ENCODE data around the gene CD3G. TPM values are rescaled to one million over a fixed set of nuclear protein-coding genes. Genes with fewer than 3 reads are reported as not detected.
"Not testable (repeated sequence)": the region's sequence is repeated elsewhere in the genome, so short reads cannot be mapped to it uniquely, and the experiment has no call there.

The CD3G gene
- not detected for polyA plus RNA-seq (2013, experiment 1 of 2; ENCODE audit: insufficient read length)
- not detected for polyA plus RNA-seq (2013, experiment 2 of 2; ENCODE audit: insufficient read length)

GRCh38 chr11:118343981-118344515 lies at the start of gene CD3G:
Gene CD3G (plus strand): TSS chr11:118344344. CDS start chr11:118344424, 80 bp downstream.
- no peak for DNase-seq

DNA sequence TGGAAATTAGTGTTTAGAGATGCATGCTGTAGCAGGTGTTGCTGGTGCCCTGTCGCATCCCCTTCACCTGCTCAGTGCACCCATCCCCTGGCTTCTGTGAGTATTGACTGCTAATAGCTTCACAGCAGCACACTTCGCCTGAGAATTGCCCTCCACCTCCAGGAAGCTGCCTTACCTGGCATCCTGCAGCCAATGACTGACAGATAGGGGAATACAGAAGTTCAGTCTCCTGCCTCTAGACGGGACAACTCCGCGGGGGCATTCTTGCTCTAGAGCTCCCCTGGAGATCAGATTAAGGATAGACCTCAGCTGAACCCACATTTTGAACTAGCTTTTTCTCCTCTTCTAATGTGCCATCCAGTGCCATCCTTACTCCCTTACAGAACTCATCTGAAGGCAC lies 48.9 kb upstream of the CD3G start:
- DNase-seq, result no peak

DNA sequence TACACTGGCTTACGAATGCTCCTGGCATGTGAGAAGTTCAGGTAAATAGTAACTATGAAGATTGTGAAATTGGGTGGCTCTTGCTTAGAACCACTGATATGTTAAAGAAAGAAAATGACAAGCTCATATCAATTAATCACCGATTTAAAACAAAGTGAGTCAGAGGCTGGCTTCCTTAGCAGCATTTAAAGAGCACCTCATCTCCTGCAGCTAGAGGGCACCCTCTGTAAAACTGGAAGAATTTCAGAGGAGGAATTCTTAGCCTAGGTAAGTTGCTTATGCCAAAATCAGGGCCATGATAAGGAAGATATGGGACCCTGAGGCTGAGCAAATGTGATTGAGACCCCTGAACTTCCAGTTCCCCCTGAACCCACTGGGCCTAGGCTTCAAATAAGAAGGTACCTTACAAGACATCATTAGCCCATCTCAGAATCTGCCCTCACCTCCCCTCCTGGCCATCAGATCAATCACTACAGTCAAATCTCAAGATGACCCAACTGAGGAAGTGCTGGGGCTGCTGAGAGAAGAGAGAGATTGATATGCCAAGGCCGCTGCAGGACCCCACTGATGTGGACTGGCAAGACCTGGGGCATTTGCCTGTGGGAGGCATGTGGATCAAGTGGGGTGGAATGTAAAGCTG lies 48.2 kb upstream of the CD3G start:
- DNase-seq, result peak; percentile 11

GRCh38 chr11:118301600-118302195 lies 42.4 kb upstream of the CD3G start:
- no peak for DNase-seq

DNA sequence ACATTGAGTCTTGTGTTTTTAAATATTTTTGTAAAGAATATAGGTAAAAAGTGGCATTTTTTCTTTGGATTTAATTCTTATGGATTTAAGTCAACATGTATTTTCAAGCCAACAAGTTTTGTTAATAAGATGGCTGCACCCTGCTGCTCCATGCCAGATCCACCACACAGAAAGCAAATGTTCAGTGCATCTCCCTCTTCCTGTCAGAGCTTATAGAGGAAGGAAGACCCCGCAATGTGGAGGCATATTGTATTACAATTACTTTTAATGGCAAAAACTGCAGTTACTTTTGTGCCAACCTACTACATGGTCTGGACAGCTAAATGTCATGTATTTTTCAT lies 39.9 kb upstream of the CD3G start:
- DNase-seq, result no peak

GRCh38 chr11:118304568-118305248 lies 39.4 kb upstream of the CD3G start, which contains the start of gene CD3E:
Gene CD3E (plus strand): TSS chr11:118304730. CDS start chr11:118304953, 223 bp downstream.
- no peak for DNase-seq

- no peak for DNase-seq
These were observed 38.4 kb upstream of the CD3G start for GRCh38 chr11:118305726-118306125.

- DNase-seq, result no peak
These were observed 37.6 kb upstream of the CD3G start for GRCh38 chr11:118306556-118306955.

DNA sequence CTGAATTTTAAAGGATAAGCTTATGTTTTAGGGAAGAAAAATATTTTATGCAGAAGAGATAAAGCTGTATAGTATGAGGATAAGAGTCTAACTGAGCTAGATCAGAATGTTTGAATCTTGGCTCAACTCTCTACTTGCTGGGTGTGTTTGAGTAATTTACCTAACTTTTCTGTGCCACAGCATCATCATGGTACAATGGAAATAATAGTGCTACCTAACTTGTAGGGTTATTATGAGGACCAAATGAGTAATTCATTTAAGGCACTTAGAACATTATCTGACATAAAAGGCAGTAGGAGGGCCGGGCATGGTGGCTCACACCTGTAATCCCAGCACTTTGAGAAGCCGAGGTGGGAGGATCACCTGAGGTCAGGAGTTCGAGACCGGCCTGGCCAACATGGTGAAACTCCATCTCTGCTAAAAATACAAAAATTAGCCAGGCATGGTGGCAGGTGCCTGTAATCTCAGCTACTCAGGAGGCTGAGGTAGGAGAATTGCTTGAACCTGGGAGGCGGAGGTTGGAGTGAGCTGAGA lies 35.1 kb upstream of the CD3G start:
- not testable (repeated sequence) for DNase-seq

DNA sequence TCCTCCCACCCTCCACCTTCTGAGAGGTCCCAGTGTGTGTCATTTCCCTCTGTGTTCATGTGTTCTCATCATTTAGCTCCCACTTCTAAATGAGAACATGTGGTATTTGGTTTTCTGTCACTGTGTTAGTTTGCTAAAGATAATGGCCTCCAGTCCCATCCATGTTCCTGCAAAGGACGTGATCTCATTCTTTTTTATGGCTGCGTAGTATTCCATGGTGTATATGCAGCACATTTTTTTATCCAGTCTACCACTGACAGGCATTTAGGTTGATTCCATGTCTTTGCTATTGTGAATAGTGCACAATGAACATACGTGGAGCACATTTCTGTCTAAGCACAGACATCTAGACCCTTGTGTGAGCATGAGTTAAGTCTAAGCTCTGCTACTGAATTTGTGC lies 33.9 kb upstream of the CD3G start:
- no peak for DNase-seq

DNA sequence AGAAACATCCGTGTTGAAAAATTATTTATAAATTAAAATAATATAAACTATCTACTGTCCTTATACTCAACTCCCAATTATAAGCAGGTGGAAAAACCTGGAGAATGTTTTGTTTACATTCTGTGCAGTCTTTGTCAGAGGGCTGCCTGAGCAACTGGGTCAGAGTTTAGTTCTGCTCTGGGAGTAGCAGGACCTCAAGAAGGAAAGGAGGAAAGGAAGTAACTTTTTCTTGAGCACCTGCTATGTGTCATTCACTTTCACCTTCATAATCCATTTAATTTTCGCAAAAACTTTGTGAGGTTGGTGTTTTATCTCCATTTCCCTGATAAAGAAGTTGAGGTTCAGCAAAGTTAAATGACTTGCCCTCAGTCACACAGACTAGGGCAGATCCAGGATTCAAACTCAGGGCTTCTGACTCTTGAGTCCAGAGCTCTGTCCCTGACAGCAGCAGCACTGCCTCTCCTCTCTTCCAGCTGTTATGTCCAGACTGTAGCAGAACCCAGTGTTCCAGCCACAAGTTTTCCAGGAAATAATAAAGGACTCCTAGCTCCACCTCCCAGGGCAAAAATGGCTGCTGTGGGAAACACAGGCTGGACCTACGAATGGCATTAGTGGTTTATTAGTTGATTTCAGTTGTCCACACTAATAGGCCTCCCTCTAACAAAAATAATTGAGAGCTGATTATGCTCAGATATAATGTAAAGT lies 33.2 kb upstream of the CD3G start:
- no peak for DNase-seq

DNA sequence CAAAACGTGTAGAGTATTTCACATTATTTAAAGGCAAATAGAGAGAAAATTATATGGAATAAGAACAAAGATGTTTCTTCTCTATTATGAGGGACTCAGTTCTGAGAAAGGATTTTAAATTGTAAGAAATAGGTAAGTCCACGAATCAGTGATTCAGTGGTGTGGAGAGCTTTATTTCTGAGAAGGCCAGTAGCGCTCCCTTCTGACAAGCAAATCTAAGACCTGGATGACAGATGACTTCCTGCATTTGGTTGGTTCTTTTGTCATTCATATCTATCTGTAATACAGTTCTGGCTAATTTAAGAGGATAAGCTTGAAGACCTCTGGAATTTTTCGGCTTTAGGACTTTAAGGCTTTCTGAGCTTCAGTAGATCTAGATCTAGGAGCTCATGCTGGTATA lies 32.6 kb upstream of the CD3G start:
- no peak for DNase-seq

DNA sequence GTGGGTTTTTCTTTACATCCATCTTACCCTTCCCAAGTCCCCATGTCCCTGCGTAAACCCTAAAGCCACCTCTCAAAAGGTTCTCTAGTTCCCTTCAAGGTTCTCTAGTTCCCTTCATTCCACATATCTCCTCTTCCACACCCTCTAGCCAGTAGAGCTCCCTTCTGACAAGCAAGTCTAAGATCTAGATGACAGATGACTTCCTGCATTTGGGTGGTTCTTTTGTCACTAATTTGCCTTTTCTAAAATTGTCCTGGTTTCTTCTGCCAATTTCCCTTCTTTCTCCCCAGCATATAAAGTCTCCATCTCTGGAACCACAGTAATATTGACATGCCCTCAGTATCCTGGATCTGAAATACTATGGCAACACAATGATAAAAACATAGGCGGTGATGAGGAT lies 31.8 kb upstream of the CD3G start:
- DNase-seq, result no peak

GRCh38 chr11:118313242-118313641 lies 30.9 kb upstream of the CD3G start:
- no peak for DNase-seq

DNA sequence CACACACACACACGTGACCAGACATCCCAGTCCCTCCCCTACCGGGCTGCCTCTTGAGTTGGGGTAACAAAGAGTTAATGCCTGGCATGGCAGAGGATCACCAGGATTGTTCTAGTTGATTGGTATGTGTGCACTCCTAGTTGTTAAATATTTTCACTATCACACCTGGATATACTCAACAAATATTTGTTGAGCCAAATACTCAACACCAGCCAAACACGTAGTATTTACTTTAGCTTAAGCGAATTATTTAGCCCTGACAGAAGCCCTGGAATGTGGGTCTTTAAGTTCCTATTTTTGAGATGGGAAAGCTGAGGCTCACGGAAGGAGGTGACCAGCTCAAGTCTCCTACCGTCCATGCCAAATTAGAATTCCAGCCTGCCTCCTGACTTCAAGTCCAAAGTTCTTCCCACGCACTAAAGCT lies 29.1 kb upstream of the CD3G start:
- DNase-seq, result no peak

GRCh38 chr11:118318124-118318523 lies 26.0 kb upstream of the CD3G start:
- DNase-seq, result no peak

- DNase-seq, result no peak
These were observed 25.4 kb upstream of the CD3G start for GRCh38 chr11:118318581-118319336.

- no peak for DNase-seq
These were observed 24.8 kb upstream of the CD3G start for GRCh38 chr11:118319337-118319707.

- no peak for DNase-seq
These were observed 23.6 kb upstream of the CD3G start for GRCh38 chr11:118320515-118320914.

GRCh38 chr11:118321386-118322082 lies 22.6 kb upstream of the CD3G start:
- no peak for DNase-seq

DNA sequence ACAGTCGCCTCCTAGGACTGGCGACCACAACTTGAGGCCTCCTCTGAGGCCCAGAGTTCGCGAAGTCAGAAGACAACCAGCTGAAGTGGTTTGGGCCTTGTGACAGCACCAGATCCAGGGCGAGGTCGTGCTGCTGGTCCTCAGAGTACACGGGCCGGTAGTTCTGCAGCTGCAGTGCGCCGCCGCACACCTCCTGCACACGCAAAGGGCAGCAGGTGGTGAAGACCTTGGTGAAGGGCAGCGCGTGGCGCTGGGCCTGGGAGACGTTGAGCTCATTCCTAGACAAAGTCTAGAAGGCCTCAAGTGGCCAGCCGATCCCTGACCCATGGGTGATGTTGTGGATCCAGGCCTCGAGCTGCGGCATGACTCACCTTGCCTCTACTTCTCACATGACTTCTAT lies 21.4 kb upstream of the CD3G start:
- no peak for DNase-seq

All from fibroblast of skin of back (primary cell).